Stimulated activated CD8-positive, alpha-beta memory T cell treated with anti-CD3 and anti-CD28 coated beads, Interleukin-15, amount 100 ng/mL, for 48 hours (primary cell): ENCODE data around the gene RPAP3.

Source experiments
- DNase-seq, 2 donors: peaks; one replicate each; pipeline ENCODE4 v3.0.0-alpha.2; 2020; ENCODE audit warnings: low read depth in 2 of 2

Gene RPAP3

GRCh38 chr12:47743311-47743860 is 37.6 kb upstream of the RPAP3 start:
- DNase-seq: no peak

GRCh38 chr12:47742253-47742825 is 36.5 kb upstream of the RPAP3 start:
- peak; percentile 36 to 37 for DNase-seq

GRCh38 chr12:47741340-47741703 is 35.5 kb upstream of the RPAP3 start:
- DNase-seq: peak; percentile 27 to 42

DNA sequence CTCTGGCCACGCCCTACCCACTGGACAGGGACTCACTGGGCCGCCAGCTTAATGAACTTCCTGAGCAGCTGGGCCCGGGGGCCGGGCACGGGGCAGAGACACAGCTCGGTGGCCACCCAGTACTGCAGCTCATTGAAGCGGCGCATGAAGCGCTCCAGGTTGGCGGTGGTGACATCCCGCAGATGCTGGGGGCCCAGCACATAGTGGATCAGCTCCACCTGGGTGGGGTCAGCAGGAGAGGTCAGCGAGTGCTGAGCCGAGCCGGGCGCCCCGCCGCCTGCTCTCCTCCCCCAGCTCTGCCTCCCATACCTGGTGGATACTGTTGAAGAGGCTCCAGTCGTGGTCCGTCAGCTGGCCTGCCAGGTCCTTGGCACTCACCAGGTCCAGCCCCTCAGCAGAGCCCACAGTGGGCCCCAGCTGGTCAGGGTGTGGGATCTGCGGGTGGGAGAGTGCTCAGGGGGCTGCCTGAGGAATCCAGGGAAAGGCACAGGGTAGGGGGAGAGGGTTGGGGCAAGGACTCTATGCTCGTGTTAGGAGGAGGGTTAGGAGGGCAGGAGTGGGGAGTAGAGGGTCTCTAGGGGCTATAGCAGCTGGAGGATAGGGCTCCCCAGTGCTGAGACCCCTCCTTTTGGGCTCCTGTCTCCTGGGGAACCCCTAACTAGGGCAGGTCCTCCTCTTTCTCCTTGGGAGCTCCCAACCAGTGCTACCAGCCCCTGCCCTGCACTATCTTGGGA is 34.9 kb upstream of the RPAP3 start:
- DNase-seq: no peak

DNA sequence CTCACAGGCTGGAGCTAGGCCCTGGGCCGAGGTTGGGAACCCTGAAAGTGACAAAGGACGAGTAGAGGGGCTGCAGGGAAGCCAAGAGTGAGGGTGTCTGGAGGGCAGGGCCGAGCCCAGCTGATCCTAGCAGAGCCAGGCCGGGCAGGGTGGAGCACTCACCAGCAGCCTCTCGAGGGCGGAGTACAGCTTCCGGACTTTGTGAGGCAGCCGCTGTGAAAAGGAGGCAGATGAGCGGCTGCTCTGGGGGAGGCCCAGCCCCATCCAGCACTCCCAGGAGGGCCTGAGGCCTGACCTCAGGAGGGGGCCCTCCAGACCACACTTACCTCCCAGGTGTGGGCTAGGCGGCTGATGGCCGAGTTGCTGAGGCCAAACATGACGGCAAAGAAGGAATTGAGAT is 34.1 kb upstream of the RPAP3 start:
- DNase-seq: no peak

DNA sequence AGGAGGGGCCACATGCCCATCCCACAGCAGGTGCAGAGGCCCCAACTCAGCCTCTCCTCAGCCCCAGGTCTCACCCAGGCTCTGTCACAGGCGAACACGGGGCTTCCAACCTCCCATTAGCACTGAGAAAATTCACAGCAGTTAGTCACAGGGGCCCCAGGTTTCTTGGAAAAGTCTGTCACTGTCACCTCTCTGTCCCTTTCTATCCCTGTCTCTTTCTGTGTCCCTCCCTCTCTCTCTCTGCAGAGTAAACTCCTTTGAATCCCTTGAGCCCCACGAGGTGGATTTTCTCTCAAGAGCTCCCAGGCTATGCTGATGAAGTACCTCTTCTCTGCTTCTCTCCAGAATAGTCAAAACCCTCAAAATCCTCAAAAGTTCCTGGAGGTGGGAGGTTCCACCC is 33.5 kb upstream of the RPAP3 start:
- no peak for DNase-seq

GRCh38 chr12:47737936-47738594 is 32.2 kb upstream of the RPAP3 start:
- no peak for DNase-seq

DNA sequence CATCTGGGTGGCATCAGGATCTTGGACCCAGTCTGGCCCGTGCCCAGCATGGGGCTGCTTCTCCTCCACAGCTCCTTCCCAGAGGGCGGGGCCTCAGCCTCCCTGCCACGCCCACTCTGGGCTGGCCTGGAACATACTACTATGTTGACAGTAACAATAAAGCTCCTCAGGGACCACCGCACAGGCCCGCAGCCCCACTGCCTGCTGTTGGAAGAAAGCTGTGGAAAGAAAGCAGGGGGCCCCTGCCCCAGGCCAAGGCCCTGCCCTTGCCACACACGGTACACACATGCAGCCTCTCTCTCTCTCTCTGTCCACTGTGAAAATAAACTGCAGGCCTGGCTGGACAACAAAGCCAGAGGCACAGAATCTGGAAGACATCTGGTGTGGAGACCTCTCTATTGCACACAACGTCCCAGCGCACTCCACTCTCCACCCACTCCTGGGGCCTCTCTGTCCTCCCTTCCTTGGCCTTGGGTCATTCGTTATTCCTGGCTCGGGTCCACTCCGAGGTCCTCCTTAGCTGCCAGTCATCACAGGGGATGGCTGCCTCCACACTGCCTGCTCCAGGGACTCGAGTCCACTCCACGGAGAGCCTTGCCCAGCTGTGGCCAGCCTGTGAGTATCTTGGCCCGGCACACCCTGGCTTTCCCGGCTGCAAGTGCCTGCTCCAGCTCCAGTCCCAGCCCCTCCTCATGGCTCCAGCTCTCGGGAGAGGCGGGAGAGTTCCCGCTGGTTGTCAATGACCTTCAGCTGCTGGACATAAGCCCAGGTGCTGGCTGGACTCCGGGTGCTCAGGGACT is 31.2 kb upstream of the RPAP3 start:
- no peak for DNase-seq

GRCh38 chr12:47736216-47736615 is 30.4 kb upstream of the RPAP3 start:
- no peak for DNase-seq

DNA sequence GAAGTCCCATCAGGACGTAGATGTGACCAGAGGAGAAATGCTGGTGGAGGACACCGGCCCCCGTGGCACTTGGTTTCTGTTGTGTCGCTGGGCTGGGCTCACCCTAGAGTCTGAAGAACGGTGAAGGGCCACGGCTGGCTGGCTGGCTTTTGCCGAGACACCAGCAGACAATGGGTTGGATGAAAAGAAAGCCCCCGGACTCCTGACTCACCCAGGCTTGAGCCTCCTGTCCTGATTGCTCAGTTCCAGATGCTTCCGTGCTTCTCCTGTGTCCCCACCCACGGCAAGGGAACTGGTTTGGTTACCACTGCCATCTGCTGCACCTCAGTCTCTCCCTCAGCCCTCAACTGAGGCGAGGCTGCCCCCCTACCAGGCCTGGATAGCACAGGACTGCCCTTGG is 29.8 kb upstream of the RPAP3 start:
- no peak for DNase-seq

DNA sequence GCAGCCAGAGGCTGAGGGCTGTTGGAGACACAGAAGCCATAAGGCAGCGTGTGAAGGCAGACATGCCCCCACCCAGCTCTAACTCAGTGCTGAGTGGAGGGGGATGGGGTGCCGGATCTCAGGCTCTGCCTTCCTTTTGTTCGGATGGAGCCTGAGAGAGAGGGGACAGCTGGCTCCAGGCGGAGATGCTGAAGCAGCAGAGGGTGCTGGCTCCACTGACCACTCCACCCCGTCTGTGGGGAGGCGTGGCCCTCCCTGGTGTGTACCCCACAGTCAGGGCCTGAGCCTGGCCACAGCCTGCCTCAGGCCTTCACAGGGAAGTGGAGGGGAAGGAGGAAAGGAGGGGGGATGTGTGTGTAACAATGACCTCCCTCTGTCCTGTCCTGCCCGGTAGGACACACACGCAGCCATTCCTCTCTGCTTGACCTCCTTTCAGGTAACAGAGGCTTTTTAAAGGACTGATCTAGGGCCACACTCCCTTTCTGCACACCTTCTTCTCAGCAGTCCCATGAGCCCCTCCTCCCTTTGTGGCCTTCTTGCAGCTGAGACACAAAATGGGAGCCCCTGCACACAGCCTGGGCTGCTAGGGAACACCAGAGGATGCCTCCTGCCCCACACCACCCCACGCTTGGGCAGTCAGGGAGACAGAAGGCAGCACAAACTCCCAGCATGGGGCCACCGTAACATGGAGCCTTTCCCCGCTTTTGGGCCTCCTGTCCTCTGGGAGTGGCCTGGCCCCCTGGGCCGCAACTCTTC is 29.1 kb upstream of the RPAP3 start:
- DNase-seq: no peak

GRCh38 chr12:47733142-47733541 is 27.3 kb upstream of the RPAP3 start:
- no peak for DNase-seq

- no peak for DNase-seq
These were observed 26.7 kb upstream of the RPAP3 start for GRCh38 chr12:47732504-47732903.

DNA sequence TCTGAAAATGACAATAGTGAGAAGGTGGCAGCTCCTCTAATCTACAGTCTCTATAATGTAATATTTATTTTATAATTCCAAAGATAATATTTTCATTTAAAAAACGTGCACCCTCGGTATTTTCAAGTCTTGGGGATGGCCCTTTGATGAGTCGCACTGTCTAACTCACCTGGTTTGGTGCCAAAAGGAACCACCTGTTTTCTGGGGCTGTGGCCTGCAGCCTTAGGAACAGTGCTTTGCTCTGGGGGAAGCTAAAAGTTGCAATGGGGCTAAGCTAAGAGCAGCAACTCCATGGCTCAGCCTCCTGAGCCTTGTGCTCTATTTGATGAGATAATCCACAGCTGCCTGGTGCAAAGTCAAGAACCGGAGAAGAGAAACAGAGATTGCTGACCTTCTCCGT is 25.9 kb upstream of the RPAP3 start:
- no peak for DNase-seq

GRCh38 chr12:47730341-47730744 is 24.5 kb upstream of the RPAP3 start:
- no peak for DNase-seq

DNA sequence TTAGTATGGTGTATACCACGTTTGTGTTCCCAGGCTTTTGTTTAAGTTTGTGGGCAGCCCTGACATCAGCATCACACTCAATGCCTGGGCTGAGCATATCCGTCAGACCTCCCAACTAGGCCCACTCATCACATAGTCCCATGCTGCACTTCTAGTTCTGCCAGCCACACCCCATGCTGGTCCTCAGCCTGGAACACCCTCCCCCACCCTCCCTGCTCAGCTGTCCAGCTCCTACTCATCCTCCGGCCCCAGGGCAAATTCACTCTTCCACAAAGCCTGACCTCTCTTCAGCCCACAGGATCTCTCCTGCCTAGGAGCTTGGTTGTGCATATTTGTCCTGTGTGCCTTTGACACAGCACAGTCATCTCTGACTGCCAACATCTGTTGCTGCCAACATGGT is 23.4 kb upstream of the RPAP3 start:
- DNase-seq: no peak

DNA sequence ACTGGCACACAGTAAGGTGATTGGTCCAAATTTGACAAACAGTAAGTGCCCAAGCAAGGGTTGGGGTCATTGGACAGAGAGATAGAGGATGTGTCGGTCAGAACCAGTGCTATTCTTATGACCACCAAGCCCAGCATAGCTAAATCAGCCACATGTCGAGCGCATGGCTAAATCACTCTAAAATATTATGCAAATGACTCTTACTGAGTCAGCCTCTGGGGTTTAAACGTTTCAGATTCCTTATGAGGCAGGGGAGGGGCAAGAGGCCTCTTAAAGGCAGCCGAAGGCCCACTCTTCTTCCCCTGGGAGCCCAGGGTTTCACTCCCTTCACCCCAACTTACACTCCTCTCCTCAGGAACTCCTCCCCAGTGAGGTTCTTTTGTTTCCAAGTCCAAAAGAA is 20.1 kb upstream of the RPAP3 start:
- DNase-seq: no peak

DNA sequence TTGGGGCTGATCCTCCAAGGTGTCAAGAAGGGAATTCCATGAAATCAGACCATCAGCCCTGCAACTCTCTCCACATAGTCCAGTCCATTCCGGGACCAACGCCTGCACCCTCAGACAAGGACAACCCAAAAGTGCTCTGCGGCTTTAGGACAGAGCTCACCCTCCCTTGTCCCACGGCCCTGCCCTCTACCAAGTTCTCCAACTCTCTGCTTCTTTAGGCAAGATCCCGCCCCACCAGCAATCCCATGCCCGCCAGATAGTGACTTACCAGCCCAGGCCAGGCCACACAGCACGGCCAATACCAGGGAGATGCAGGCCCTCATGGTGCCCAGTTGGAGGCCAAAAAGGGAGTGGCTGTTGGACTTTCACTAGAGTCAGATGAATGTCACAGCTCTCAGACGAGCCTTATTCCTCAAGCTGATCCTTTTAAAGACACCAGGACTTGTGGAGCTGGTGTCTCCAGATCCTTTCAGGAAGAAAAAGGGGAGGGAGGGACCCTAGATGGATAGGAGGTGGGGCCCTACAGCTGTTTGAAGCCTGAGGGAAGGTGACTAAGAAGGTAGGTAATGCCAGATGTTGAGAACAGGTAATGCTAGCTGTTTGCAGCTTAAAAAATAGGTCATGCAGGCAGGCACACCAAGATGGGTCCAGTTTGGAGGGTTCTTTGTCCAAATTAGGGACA is 19.4 kb upstream of the RPAP3 start, which contains the start of gene ENDOU:
Gene ENDOU, minus strand, starts transcription at position 400 of the 682 bp plus-strand sequence. Its CDS starts 77 bp downstream, at position 323.
- DNase-seq: no peak

- no peak for DNase-seq
These were observed 17.3 kb upstream of the RPAP3 start for GRCh38 chr12:47722941-47723631.
